ENCODE measurements around the gene PTCSC3.
"Not testable (repeated sequence)": the region's sequence is repeated elsewhere in the genome, so short reads cannot be mapped to it uniquely, and the experiment has no call there.

PTCSC3 gene

GRCh38 chr14:36173161-36173560 is 3.4 kb downstream of the PTCSC3 start:
- DNase-seq (ENCODE audit: low spot score) = no peak

GRCh38 chr14:36171607-36172006 is 4.9 kb downstream of the PTCSC3 start:
- DNase-seq (ENCODE audit: low spot score) = no peak

GRCh38 chr14:36167431-36167830 is 9.1 kb downstream of the PTCSC3 start:
- no peak for DNase-seq (ENCODE audit: low spot score)

DNA sequence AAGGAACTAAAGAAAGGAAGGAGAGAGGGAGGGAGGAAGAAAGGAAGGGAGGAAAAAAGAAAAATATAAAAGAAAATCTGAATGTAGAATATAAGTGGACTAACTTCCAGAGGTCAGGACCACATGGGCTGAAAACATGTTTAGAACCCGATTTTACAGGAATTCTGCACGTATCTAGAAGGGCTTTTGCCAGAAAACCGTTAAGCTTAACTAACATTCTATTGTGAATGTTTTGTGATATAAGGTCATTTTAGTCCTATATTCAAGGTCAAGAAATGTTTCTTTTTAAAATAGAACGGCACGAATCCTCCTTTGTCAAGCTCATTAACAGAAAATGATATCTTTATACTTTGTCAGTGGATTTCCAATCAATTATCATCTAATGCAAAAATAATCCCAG is 13.1 kb downstream of the PTCSC3 start:
- no peak for DNase-seq (ENCODE audit: low spot score)

- DNase-seq (ENCODE audit: low spot score) = no peak
Observed at GRCh38 chr14:36162267-36162666, 14.3 kb downstream of the PTCSC3 start.

DNA sequence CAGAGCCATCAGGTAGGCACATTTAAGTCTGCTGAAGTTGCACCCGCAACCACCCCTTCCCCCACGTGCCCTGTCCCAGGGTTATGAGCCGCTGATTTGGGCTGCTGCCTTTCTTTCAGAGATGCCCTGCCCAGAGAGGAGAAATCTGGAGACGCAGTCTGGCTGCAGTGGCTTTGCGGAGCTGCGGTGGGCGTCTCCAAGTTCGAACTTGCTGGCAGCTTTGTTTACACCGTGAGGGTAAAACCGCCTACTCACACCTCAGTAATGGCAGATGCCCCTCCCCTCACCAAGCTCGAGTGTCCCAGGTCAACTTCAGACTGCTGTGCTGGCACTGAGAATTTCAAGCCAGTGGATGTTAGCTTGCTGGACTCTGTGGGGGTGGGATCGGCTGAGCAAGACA is 14.7 kb downstream of the PTCSC3 start:
- no peak for DNase-seq (ENCODE audit: low spot score)

- no peak for DNase-seq (ENCODE audit: low spot score)
Observed at GRCh38 chr14:36151335-36151734, 25.2 kb downstream of the PTCSC3 start.

DNA sequence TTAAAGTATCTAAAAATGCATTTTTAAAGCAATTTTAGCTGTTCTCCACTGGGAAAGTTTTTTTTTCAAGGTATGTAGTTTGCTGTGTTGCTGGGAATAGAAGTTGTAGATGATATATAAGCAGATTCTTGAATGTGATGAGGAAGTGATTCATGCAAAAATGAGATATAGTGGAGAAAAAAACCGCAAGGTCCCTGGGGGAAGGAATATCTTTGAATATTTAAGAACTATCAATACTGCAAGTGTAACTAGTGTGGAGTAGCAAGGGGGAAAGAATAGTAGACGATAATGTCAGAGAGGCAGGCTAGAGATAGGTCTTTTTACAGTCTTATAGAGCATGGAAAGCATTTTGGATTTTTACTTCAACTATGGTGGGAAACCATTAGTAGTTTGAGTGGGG is 42.5 kb downstream of the PTCSC3 start:
- DNase-seq (ENCODE audit: low spot score) = no peak

DNA sequence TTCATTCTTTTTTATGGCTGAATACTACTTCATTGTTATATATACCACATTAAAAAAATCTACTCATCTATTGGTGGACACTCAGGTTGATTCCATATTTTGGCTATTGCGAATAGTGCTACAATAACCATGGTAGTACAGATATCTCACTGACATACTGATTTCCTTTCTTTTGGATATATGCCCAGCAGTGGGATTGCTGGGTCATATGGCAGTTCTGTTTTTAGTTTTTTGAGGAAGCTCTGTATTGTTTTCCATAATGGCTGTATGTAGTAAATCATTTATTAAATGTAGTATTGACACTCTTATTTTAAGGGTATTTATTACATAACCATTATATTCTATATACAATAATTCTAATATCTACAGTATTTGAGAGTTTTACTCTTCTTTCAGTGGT is 43.7 kb downstream of the PTCSC3 start:
- no peak for DNase-seq (ENCODE audit: low spot score)

DNA sequence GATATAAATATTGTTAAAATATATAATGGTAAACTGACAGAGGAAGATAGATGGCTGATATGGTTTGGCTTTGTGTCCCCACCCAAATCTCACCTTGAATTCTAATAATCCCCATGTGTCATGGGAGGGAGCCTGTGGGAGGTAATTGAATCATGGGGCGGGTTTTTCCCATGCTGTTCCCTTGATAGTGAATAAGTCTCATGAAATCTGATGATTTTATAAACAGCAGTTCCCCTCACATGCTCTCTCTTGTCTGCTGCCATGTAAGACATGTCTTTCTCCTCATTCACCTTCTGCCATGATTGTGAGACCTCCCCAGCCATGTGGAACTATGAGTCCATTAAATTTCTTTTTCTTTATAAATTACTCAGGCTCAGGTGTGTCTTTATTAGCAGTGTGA is 46.3 kb downstream of the PTCSC3 start:
- no peak for DNase-seq (ENCODE audit: low spot score)

DNA sequence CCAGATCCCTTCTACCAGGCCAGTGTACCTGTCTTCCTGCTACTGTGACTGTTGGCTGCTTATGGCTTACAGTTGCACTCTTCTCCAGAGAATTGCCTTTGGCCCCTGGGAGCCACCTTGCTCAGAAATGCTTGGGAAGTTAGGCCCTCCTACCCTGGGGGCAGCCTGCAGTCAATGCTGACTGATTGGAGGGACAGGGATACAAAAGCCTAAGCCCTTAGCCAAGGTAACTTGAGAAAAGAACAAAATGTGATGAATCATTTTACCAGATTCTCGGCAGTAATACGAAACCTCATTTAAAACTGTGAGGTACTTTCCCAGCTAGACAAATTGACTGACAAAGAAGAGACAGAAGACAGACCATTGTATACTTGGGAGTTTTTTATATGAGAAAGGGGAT is 47.3 kb downstream of the PTCSC3 start:
- DNase-seq (ENCODE audit: low spot score) = no peak

- DNase-seq (ENCODE audit: low spot score) = no peak
Observed at GRCh38 chr14:36113341-36113740, 63.2 kb downstream of the PTCSC3 start.

DNA sequence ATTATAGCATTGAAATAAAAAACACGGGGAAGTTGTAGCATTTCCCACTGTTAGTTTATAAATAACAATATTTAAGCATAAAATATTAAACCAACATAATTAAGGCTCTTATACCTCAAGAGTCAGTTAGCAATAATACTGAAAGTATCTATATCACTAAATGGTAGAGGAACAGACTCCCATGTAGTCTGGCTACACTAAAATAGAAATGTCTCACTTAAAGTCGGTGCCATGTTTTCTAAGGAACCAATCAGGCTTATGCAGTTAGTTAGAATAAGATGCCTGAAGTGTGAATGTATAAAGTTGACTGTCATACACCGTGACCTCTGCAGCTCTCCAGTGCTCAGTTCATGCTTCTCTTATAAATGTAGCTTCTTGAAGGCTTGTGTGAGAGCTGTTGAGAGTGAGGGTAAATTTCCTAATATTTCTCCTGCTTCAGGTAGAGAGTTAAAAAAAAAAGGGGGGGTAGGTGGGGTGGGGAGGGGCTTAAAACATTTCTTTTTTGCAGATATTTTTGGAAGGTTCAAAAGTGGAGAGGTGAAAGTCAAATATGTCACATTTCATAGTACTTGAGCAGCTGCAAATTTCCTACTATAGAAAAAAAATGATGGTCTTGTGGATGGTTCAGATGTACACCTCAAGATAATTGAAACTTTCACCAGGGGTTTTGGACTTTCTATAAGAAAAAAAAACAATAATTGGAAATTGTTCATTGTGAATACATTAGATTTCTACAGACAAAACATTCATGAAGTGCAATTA is 64.5 kb downstream of the PTCSC3 start:
- DNase-seq (ENCODE audit: low spot score) = no peak

DNA sequence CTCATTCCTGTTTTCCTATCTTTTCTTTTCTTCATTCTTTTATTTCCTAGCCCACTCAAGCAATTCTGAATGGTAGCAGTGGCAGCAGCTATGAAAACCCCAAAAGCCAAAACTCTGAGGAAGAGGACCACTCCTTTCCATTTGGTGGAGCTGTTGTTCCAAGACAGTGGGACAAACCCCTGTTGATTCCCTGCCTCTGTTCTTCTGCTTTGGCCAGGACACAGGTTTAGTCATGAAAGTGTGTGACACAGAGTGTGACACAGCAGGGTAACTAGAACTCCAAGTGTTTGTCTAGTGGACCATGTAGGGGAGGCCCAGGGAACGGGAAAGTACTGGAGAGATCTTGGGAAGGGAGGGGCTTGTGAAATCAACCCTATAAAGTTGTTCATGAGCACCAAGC is 71.1 kb downstream of the PTCSC3 start:
- no peak for DNase-seq (ENCODE audit: low spot score)

- DNase-seq (ENCODE audit: low spot score) = not testable (repeated sequence)
Observed at GRCh38 chr14:36104258-36104657, 72.3 kb downstream of the PTCSC3 start.

GRCh38 chr14:36099619-36100018 is 76.9 kb downstream of the PTCSC3 start:
- no peak for DNase-seq (ENCODE audit: low spot score)

GRCh38 chr14:36097356-36097755 is 79.2 kb downstream of the PTCSC3 start:
- no peak for DNase-seq (ENCODE audit: low spot score)

DNA sequence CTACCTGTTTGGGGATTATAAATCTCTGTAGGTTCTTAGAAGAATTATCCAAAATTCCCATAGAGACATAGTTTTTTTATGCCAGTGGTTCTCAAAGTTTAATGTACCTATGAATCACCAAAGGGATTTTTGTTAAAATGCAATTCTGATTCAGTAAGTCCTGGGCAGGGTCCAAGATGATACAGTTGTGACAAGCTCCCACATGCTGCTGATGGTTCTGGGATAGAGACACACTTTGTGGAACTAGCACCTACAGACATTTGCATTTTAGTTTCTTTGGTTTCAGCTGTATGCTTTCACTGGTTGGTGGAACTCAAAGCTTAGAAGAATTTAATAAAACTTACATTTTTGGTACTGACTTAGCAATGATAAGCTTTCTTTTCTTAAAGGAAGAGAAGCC is 80.4 kb downstream of the PTCSC3 start:
- DNase-seq (ENCODE audit: low spot score) = no peak

- DNase-seq (ENCODE audit: low spot score) = no peak
Observed at GRCh38 chr14:36094963-36095362, 81.6 kb downstream of the PTCSC3 start.

- DNase-seq (ENCODE audit: low spot score) = no peak
Observed at GRCh38 chr14:36091096-36091495, 85.4 kb downstream of the PTCSC3 start.

GRCh38 chr14:36087411-36087810 is 89.1 kb downstream of the PTCSC3 start:
- DNase-seq (ENCODE audit: low spot score) = no peak

- DNase-seq (ENCODE audit: low spot score) = no peak
Observed at GRCh38 chr14:36086629-36087395, 89.7 kb downstream of the PTCSC3 start.

GRCh38 chr14:36085861-36086260 is 90.7 kb downstream of the PTCSC3 start:
- DNase-seq (ENCODE audit: low spot score) = no peak
